T-helper 1 cell (primary cell): ENCODE results near the gene ZBTB44.
"Not testable (repeated sequence)": the region's sequence is repeated elsewhere in the genome, so short reads cannot be mapped to it uniquely, and the experiment has no call there.

Experiments used
- DNase-seq, 5 donors: peaks; one replicate each; pipeline ENCODE4 v3.0.0-alpha.2; 2012 to 2020

ZBTB44 gene

DNA sequence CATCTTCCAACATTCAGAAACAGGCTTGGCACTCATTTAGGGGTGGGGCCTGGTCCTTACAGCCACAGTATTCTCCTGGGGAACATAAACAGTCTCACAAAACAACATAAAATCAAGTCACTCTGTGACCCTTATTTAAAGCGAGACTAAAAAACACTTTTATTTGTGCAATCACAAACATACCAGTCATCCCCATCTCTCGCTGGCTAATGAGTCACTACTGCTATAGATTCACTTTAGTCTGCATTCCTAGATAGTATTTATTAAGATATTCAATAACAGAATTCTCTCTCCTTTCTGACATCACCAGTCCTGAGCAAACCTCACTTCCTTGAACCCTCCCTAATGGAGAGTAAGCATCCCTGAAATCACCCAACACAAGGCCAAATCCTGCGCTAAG, 68.0 kb downstream of the ZBTB44 start:
- DNase-seq, result no peak

GRCh38 chr11:130246270-130246669, 68.4 kb downstream of the ZBTB44 start:
- no peak for DNase-seq

DNA sequence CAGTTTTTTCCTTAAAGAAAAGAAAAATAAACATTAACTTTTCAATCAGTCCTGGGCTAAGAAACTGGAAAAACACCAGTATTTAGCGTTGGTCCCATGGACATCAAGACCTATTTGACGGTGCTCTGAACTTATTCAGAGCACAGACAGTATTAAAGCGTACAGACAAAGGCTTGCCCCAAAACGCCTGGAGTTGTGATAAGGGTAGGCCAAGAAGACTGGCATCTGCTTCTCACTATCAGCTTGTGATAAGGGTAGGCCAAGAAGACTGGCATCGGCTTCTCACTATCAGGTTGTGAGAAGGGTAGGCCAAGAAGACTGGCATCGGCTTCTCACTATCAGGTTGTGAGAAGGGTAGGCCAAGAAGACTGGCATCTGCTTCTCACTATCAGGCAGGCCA, 69.3 kb downstream of the ZBTB44 start:
- DNase-seq, result not testable (repeated sequence)

GRCh38 chr11:130244848-130245247, 69.9 kb downstream of the ZBTB44 start:
- DNase-seq, result no peak

GRCh38 chr11:130243816-130244215, 70.9 kb downstream of the ZBTB44 start:
- DNase-seq, result peak in 1 of 5 donors; percentile 37

DNA sequence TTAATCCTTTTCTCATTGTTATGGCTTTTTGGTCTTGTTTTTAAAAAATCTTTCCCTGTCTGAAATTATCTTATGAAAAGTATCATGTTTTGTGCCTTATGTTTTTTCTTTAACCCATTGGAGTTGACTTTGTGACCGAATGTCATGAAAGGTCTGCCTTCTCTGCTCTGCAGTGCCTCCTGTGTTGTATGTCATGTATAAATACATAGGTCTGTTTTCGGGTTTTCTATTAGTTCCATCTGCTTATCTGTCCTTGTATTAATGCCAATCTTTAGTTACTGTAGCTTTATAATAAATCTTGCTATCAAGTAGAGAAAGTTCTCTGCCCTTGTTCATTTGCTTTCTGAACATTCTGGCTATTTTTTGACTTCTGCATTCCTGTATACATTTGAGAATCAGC, 73.0 kb downstream of the ZBTB44 start:
- no peak for DNase-seq

GRCh38 chr11:130237282-130238006, 77.3 kb downstream of the ZBTB44 start:
- no peak for DNase-seq

- no peak for DNase-seq
Observed at GRCh38 chr11:130234315-130234714, 80.4 kb downstream of the ZBTB44 start.

- not testable (repeated sequence) for DNase-seq
Observed at GRCh38 chr11:130233888-130234287, 80.8 kb downstream of the ZBTB44 start.

DNA sequence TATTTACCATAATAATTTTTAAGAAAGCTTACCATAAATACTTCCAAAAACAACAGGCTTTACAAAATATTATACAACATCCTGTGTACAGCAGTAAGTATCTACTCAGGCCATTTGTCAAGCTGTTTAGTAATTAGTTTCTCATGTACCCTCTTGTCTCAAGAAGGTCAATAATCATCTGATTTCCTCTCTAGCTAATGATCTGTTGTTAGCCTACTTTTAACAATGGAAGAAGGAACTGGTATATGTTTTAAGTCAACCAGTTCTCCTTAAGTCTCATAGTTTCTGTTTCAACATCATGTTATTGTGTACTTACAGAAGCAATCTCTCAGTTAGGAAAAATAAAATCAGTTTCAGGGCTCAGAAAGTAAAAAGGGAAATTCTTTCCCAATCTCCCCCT, 81.2 kb downstream of the ZBTB44 start:
- not testable (repeated sequence) for DNase-seq

DNA sequence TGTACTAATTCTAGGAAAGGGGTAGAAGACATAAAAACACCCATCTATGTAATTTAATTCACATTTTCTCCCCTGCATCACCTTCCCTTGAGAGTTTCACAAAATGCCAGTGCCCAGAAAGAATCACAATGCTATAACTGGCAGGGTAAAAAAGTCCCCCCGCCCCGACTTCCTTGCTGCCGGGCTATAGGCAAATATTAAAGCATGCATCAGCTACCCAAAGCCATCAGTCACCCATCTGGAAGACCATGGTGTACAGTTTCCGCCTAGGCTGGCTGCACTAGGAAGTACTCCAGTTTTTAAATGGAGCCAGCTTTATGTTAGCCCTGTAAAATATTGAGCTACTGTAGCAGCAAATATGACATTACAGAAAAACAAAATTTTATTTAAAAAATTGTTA, 87.3 kb downstream of the ZBTB44 start:
- DNase-seq, result no peak

DNA sequence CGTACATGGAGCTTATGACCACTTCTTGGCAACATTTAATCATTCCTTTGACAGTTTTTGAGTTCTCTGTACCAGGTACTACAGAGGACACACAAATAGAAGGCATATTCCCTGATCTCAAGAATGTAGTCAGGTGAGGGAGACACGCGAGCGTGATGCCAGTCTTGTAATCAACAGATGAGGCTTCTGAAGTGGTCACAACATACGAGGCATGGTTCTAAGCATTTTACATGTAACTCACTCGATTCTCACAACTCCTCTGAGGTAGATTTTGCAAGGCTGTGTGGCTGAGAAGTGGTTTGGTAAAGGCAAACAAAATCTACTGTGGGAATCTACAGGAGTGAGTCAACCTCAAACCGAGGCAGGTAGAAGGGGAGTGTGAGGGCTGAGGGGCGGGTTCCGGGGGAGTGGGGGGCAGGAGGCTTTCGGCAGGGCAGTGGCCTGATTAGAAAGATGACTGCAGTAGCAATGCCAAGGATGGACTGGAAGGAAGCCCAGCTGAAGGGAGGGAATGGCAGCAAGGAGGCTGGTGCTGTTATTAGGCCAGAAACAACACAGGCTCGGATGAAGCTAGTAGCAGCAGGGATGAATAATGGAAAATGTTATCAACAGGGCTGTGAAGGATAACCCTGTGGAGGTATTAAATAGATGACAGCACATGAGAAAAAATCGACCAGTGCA, 91.3 kb downstream of the ZBTB44 start:
- no peak for DNase-seq

DNA sequence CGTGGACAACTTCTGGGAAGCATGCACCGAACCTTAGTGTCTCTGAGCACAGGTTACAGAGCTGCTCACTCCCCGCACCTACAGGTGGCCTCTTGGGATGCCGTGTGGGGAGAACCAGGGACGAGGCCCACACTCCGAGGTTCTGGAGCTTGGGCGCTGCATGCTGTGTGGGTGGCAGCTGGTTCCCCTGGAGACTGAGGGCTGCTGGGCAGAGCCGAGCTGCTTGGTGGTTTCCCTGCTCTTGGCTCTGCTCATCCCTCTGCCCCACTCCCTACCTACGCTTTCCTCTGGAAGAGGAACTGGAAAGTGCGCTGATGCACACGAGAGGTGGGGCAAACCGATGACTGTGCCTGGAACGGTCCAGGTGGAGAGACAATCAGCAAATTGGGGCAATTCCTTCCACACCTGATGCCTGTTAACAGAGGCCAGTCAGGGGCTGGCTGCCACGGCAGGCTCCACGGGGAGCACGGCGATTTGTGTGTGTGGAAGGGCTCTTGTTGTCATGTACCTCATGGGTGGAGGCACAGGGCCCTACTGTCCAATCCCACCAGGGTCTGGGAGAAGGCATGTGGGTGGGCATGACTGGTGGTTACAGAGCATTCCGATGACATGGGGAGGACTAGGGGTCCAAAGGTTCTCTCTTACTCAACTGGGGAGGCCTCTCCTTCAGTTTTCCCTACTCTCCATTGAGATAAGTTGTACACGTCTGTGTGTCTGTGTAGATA, 94.2 kb downstream of the ZBTB44 start:
- DNase-seq, result no peak

DNA sequence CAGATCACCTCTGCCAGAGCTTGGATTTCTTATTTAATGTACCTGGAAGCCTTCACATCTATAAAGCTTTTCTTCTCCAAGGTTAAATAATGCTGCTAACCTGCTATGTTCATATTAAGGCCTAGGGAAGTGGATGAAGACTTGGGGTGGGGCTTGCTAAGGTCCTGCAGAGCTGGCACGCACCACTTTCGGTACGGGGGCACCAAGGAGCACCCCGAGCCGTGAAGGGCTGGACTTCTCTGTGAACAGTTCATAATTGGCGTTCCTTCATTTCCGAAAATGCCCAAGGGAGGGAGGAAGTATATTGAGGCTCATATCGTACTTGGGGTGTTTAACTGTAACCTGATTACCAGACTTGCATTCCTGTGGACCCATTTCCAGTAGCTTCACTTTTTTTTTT, 95.6 kb downstream of the ZBTB44 start:
- DNase-seq, result no peak

DNA sequence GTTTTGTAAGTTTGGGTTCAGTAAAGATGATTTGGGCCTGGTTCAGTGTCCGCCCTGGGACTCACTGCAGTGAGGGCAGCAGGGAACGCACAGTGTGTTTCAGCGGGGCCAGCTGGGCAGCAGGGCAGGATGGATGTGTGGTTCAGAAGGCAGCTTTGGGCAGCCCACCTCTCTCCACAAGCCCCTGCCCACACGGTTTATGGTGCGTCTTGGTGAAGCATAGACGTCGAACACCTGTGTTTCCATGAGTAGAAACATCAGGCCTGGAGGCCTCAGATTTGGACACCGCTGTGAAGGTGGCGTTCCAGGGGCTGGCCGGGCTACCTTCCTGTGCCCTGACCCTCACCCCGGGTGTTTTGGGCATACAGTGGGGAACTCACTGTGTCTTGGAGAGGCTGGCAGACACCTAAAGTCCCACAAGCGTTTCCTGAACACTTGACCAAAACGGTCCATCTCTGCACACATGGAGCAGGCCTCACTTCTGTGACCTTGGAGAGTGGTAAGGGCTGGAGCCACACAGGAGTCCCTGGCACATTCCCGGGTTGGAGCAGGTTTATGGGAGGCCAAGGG, 96.1 kb downstream of the ZBTB44 start:
- DNase-seq, result no peak

DNA sequence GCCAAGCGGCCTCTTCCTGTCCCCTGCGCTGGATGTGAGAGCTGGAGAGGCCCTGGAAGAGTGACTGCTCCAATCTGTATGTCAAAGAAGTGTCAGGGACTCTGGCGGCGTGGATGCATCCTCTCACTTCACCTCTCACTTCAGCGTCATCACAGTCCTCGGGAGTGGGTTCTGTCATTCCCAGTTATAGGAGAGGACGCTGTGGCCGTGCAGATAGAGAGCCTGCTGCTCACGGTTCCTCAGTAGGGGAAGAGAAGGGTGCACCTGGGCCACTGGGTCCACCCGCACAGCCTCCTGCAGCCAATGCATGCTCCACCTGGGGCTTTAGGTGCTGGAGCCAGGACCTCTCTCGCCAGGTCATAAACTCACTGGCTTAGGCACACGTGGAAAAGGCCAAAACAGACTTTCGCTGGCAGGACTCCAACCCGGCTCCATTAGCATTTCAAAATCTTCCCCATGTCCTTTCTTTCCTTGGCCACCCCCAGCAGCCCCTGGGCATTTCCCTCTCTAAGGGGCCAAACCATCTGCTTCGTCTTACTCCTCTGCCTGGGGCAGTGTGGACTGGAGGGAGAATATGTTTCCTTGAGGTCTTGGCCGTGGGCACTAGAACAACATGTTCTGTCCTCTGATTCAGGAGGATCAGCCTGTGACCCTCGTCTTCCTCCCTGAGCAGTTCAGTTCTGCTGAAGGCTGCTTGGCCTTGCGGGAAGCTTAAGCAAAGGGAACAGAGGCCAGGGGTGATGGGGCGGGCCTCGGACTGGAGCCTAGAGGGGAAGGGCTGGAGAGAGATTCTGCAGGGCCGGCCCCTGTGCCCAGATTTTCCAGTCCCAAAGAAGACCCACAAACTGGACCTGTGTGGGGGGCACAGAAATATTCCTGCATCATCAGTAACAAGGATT, 97.3 kb downstream of the ZBTB44 start:
- DNase-seq, result no peak

DNA sequence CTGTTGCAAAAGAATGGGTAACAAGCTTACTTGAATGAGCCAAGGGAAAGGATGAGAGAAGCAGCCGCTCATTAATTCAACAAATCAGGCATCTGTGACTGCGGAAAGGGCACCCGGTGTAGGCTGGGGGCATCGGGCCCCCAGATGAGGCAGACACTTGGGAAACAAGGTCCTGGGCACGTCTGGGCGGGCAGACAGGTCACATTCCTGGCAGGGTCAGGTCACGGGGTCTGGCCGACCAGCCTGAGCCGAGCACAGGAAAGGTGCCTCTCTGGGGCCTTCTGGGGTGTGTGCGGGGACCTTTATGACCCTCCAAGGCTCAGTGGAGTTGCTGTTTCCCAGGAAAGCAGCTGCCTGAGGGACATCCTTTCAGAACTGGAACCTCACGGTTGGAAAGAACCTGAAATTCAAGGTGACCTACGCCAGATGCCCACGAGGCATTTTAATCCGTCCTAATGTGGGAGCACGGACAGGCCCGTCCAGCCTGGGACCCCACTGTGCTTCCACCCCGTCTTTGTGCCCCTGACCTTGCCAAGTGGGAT, 98.1 kb downstream of the ZBTB44 start:
- DNase-seq, result no peak

GRCh38 chr11:130216221-130216550, 98.5 kb downstream of the ZBTB44 start:
- DNase-seq, result no peak

DNA sequence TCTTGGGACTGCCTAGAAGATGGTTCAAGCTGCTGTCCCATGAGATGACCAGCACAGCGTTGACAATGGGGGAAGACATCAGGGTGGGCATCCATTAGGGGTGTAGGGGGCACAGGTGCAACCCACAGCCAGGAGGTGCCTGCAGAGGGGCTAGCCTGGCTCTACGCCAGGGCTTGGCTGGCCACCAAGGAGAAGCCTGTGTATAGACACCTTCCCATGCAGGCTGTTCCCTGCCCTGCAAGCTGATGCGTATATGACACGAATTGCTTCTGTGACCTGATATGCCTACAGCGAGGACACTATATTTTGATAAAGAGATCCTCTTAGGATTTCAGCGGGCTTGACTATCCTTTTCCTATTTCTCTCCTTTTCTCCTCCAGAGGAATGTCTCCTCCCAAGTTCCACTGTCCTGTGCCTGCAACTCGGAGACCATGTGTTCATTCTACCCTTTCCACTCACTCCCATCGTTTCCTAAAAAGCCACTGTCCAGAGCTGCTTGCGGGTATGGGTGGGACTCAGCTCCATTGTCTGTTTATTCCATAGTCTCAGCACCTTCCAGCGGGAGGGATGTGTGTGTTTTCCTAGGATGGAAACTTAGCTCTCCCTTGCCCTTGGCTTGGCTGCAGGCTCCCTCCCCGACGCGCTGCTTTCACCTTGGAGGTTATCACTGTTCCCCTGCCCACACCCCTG, 99.0 kb downstream of the ZBTB44 start:
- no peak for DNase-seq

- no peak for DNase-seq
Observed at GRCh38 chr11:130214861-130215530, 99.7 kb downstream of the ZBTB44 start.

GRCh38 chr11:130213979-130214281, 100.8 kb downstream of the ZBTB44 start:
- DNase-seq, result no peak
